ENCODE results near the gene MCOLN2.
"Not testable (repeated sequence)": the region's sequence is repeated elsewhere in the genome, so short reads cannot be mapped to it uniquely, and the experiment has no call there.

GRCh38 chr1:84986561-84986960 lies 10.4 kb downstream of the MCOLN2 start:
- not testable (repeated sequence) for TF ChIP-seq CTCF, MAX (IDR thresholded peaks at IDR 0.05; ENCODE audit: low read depth, low read length)
